ENCODE results near the gene USP21. TPM values are rescaled to one million over a fixed set of nuclear protein-coding genes. Genes with fewer than 3 reads are reported as not detected.

Gene USP21
- total RNA-seq, 2 experiments from 2014 or later = 44.4 to 45.6 TPM

DNA sequence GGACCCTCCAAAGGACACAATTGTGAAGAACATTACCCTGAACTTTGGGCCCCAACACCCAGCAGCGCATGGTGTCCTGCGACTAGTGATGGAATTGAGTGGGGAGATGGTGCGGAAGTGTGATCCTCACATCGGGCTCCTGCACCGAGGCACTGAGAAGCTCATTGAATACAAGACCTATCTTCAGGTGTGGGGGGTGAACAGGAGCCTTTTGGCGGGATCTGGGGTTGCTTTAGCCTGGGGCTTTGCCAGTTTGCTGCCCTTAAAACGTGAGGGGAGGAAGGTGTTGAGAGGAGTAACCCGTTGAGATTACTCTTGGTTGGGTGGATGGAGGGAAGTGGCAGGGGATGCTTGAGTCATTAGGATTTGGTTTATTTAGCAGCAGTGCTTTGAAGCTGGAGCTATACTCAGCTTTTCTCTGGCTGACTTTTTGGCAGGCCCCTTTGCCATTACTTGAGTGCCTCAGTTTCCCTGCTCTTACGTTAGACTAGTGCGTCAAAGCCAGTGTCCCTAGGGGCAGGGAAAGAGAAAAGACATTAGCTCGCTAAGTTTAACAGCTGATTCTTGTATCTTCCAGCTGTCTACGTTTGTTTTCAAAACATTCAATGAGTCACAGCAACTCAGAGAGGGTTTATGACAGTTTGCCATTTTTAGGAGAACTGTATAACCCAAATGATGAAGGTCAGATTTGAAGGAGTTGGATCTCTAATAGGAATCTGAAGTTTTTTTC is 47.3 kb downstream of the USP21 start:
- peaks cover 79% of the 10 kb centered on the region for H3K36me3 ChIP-seq (ENCODE audit: insufficient read depth, low read length)
- Mint-ChIP-seq H3K27ac (no peak overlapping the region), H3K4me3 (no peak overlapping the region), H3K36me3 (ENCODE audit: low read depth) (peaks cover 80% of the 10 kb centered on the region), H3K27me3 (no peaks in the 10 kb centered on the region), H3K4me1 (ENCODE audit: low read depth) (peaks cover 67% of the 10 kb centered on the region), H3K9me3 (no peaks in the 10 kb centered on the region)
- no peaks in the 10 kb centered on the region for H3K9me3 ChIP-seq (ENCODE audit: control insufficient read depth in 1 of 2, insufficient read depth in 1 of 2, low read length in 2 of 2)
- intact Hi-C loops (cut with DNase I, micrococcal nuclease) = no loop called here
- no peak overlapping the region for H3K27ac ChIP-seq (ENCODE audit: low read depth in 1 of 2, low read length in 2 of 2)
- ChIA-PET POLR2A (interaction anchor here (0.7 to 1.9 kb wide), 4 partner anchors 10 to 53 kb away, joined by 3 to 5 read pairs (median 3); partner anchors contain the start of genes TOMM40L and UFC1), CTCF (interaction anchor here (1.1 to 2.6 kb wide), 4 partner anchors 19 to 108 kb away, joined by 3 to 14 read pairs (median 3); partner anchors contain the start of genes SDHC and TOMM40L)
- TF ChIP-seq, protein P1, sequence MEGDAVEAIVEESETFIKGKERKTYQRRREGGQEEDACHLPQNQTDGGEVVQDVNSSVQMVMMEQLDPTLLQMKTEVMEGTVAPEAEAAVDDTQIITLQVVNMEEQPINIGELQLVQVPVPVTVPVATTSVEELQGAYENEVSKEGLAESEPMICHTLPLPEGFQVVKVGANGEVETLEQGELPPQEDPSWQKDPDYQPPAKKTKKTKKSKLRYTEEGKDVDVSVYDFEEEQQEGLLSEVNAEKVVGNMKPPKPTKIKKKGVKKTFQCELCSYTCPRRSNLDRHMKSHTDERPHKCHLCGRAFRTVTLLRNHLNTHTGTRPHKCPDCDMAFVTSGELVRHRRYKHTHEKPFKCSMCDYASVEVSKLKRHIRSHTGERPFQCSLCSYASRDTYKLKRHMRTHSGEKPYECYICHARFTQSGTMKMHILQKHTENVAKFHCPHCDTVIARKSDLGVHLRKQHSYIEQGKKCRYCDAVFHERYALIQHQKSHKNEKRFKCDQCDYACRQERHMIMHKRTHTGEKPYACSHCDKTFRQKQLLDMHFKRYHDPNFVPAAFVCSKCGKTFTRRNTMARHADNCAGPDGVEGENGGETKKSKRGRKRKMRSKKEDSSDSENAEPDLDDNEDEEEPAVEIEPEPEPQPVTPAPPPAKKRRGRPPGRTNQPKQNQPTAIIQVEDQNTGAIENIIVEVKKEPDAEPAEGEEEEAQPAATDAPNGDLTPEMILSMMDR (IDR thresholded peaks at IDR 0.05) = no peak
- no peaks in the 10 kb centered on the region for H3K27me3 ChIP-seq (ENCODE audit: control insufficient read depth in 1 of 2, insufficient read depth in 2 of 2, low read length in 2 of 2)
- DNase-seq (no peak), ATAC-seq (ENCODE audit: poor library complexity) (no peak)
- peaks cover 37% of the 10 kb centered on the region for H3K4me1 ChIP-seq (ENCODE audit: insufficient read depth, low read length)
- no peak overlapping the region for H3K4me3 ChIP-seq (ENCODE audit: low read length)

DNA sequence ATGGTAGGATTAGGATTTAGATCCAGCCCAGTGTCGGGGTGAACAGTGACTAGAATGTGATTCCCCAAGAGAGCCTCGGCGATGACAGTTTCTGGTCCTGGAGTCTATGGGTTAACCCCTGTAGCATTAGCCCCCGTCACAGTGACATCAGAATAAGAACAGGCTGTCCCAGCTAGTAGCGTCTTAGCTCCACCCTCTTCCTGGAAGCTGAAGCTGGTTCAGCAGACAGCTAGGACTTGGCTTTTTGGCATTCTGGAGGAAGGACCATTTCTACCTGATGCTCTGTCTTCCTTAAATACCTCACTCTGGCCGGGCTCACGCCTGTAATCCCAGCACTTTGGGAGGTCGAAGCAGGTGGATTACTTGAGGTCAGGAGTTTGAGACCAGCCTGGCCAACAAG is 47.9 kb downstream of the USP21 start:
- peaks cover 83% of the 10 kb centered on the region for H3K36me3 Mint-ChIP-seq (ENCODE audit: low read depth)
- Histone ChIP-seq H3K4me3 (ENCODE audit: low read length) (no peak overlapping the region), H3K4me1 (ENCODE audit: insufficient read depth, low read length) (peaks cover 32% of the 10 kb centered on the region), H3K36me3 (ENCODE audit: insufficient read depth, low read length) (peaks cover 85% of the 10 kb centered on the region), H3K9me3 (ENCODE audit: control insufficient read depth in 1 of 2, insufficient read depth in 1 of 2, low read length in 2 of 2) (no peaks in the 10 kb centered on the region), H3K27me3 (ENCODE audit: control insufficient read depth in 1 of 2, insufficient read depth in 2 of 2, low read length in 2 of 2) (no peaks in the 10 kb centered on the region), H3K27ac (ENCODE audit: low read depth in 1 of 2, low read length in 2 of 2) (no peak overlapping the region)
- intact Hi-C loops (cut with DNase I, micrococcal nuclease) = no loop called here
- H3K4me3 Mint-ChIP-seq = no peak overlapping the region
- DNase-seq = no peak
- H3K27ac Mint-ChIP-seq = no peak overlapping the region
- ChIA-PET POLR2A (interaction anchor here (1.3 kb wide), 1 partner anchor 9 kb away, joined by 3 read pairs; no protein-coding TSS in a partner anchor), CTCF (interaction anchor here (1.1 to 2.6 kb wide), 3 partner anchors 18 to 107 kb away, joined by 3 to 14 read pairs (median 3); partner anchors contain the start of genes SDHC and TOMM40L)
- peaks cover 61% of the 10 kb centered on the region for H3K4me1 Mint-ChIP-seq (ENCODE audit: low read depth)
- no peaks in the 10 kb centered on the region for H3K27me3 Mint-ChIP-seq
- ATAC-seq (ENCODE audit: poor library complexity) = no peak
- TF ChIP-seq, protein P1 (IDR thresholded peaks at IDR 0.05) = no peak
- no peaks in the 10 kb centered on the region for H3K9me3 Mint-ChIP-seq

DNA sequence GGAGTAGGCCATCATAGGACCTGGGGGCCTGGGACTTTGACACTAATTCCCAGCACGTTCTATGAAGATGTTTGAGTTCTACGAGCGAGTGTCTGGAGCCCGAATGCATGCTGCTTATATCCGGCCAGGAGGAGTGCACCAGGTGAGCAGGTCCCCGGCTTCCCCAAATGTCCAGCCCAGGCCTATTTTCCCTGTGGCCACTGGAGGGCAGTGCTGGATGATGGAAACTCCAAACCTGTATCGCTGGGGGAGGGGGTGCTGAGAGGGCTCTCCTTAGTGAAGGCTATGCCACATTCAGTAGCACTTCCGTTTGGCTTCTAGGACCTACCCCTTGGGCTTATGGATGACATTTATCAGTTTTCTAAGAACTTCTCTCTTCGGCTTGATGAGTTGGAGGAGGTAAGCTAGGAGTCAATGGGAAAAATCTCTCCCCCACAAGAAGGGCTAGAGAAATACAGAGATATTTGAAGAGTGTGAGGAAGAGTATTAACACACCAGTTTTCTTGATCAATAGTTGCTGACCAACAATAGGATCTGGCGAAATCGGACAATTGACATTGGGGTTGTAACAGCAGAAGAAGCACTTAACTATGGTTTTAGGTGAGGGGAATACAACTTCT is 50.6 kb downstream of the USP21 start:
- H3K9me3 Mint-ChIP-seq = no peaks in the 10 kb centered on the region
- Histone ChIP-seq H3K9me3 (ENCODE audit: control insufficient read depth in 1 of 2, insufficient read depth in 1 of 2, low read length in 2 of 2) (no peaks in the 10 kb centered on the region), H3K4me1 (ENCODE audit: insufficient read depth, low read length) (peaks cover 22% of the 10 kb centered on the region), H3K4me3 (ENCODE audit: low read length) (no peak overlapping the region), H3K27ac (ENCODE audit: low read depth in 1 of 2, low read length in 2 of 2) (no peak overlapping the region), H3K36me3 (ENCODE audit: insufficient read depth, low read length) (peaks cover 97% of the 10 kb centered on the region), H3K27me3 (ENCODE audit: control insufficient read depth in 1 of 2, insufficient read depth in 2 of 2, low read length in 2 of 2) (no peaks in the 10 kb centered on the region)
- intact Hi-C loops (cut with DNase I, micrococcal nuclease) = loop anchor here (1.0 to 5.0 kb wide), 2 partner anchors 15 to 172 kb away; no protein-coding TSS in a partner anchor
- CTCF ChIA-PET = interaction anchor here (1.3 to 3.0 kb wide), 3 partner anchors 11 to 16 kb away, joined by 3 to 13 read pairs (median 4); partner anchors contain the start of genes APOA2 and TOMM40L
- peak; percentile 98 for ATAC-seq (ENCODE audit: poor library complexity)
- DNase-seq = peak; percentile 55 to 87 (median 66)
- H3K36me3 Mint-ChIP-seq (ENCODE audit: low read depth) = peaks cover 90% of the 10 kb centered on the region
- peak overlapping the region; percentile 12 for H3K27ac Mint-ChIP-seq
- peaks cover 39% of the 10 kb centered on the region for H3K4me1 Mint-ChIP-seq (ENCODE audit: low read depth)
- TF ChIP-seq, protein P1 (IDR thresholded peaks at IDR 0.05) = peak; percentile 84
- H3K4me3 Mint-ChIP-seq = no peak overlapping the region
- POLR2A ChIA-PET = interaction anchor here (1.6 to 2.4 kb wide), 3 partner anchors 8 to 28 kb away, joined by 5 to 20 read pairs (median 10); partner anchors contain the start of genes NDUFS2 and TOMM40L
- no peaks in the 10 kb centered on the region for H3K27me3 Mint-ChIP-seq

All from CD4-positive, alpha-beta T cell (primary cell).